AG08396 (cell line): Measurements from ENCODE around the gene AZIN2.
"Not testable (repeated sequence)": the region's sequence is repeated elsewhere in the genome, so short reads cannot be mapped to it uniquely, and the experiment has no call there.

ENCODE experiments used
- DNase-seq: peaks from one replicate; pipeline ENCODE4 v3.0.0; 2012; ENCODE audit warnings: low spot score, mixed read lengths

The AZIN2 gene

DNA sequence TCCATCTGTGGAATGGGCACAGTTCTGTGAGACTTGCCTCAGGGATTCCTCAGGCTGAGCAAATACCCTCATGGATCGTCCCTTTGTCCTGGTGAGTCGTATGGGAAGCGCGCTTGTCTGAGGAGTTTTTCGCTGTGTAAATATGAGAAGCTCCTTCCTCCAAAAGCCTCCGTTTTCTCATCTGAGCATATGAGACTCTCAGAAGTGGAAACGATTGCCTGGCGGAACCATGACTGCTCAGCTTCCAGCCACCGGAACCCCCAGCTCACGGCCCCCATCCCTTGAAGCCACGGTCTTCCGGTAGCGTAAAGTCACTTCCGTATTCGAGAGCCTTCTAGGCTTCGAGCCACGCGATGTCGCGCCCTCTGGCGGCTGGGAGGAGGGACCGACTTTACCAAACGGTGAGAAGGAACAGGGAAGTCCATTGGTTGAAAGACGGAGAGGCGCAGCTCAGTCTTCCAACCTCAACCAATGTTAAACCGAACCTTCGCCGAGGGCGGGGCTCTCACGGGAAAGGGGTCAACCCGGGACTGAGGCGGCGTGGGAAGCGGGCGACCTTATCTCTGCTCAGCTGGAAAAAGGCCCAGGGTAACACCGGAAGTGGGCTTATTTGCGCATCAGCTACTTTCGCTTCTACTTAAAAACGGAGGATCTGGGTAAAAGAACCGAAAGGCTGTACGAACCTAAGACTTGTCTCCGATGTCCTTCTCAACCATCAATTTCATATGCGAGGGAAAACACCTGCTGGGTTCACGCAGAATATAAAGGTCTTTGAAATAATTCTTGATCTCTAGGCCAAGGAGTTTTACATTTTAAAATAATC is 46.3 kb downstream of the AZIN2 start:
- DNase-seq: peak; percentile 92

DNA sequence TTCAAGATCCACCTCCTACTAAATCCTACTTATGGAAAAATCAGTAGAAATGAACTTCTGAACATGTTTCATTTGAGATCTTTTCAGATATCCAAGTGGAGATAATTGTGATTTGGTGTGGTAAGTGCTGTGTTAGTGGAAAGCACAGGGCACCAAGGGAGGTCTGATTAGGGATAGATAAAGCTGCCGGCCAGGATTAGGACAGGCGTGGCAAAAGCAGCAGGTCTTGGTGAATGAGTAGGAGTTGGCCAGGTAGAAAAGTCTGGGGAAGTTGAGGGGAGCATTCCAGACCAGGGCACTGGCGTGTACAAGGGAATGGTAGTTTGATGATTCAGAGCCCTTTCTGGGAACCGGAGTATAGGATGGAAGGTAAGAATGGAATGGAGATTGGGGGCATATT is 47.8 kb downstream of the AZIN2 start:
- no peak for DNase-seq

- DNase-seq: no peak
Observed at GRCh38 chr1:33130297-33130696, 49.3 kb downstream of the AZIN2 start.

GRCh38 chr1:33131191-33131590 is 50.2 kb downstream of the AZIN2 start:
- DNase-seq: no peak

DNA sequence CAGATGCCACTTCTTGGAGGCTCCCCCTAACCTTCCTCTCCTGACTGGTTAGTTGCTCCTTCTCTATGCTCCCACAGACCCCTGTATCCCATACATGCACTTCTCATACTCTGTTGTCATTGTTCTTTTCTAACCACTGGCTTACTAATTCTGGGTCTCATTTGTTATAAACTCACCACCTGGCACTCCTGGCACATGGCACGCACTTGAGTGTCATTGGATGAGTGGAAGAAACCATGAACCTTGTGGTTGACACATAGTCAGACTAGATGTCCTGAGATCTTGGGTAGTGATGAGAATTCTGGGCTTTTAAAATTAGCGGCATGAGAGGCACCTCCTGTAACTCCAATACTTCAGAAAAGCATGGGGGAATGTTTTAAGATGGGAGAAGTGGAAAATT is 51.6 kb downstream of the AZIN2 start:
- DNase-seq: no peak

DNA sequence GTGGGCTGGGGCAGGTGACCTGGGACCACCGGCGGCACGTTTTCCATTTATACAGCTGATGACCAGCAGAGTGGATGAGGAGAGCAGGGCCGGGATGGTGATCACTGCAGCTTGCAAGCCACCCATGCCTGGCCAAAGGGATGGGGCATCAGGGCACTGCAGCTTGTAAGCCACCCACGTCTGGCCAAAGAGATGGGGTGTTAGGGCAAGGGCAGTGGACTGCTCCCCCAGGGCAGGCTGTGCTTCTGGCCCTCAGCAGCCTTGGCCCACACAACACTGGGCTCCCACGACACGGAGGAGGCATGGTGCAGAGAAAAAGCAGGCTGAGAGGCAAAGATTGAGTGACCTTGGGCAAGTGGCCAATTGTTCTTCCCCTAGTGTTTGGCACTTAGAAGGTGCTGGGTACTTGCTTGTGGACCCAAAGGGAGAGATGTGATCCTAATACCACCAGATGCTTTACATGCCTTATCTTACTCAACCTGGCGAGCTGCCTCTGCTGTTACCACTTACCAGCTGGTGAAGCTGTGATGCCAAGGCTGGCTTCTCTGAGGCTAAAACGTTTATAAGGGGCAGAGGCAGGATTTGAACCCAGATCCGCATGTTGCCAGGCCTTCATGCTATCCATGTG is 52.6 kb downstream of the AZIN2 start:
- no peak for DNase-seq

DNA sequence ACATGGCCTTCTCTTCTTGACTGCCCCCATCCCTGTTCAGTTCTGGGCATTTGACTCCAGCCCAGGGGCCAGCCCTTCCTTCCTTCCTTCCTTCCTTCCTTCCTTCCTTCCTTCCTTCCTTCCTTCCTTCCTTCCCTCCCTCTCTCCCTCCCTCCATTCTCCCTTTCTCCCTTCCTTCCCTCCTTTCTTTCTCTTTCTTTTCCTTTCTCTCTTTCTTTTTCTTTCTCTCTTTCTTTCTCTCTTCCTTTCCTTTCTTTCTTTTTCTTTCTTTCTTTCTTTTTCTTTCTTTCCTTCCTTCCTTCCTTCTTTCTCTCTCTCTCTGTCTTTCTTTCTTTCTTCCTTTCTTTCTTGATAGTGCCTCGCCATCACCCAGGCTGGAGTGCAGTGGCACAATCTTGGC is 55.1 kb downstream of the AZIN2 start:
- not testable (repeated sequence) for DNase-seq

DNA sequence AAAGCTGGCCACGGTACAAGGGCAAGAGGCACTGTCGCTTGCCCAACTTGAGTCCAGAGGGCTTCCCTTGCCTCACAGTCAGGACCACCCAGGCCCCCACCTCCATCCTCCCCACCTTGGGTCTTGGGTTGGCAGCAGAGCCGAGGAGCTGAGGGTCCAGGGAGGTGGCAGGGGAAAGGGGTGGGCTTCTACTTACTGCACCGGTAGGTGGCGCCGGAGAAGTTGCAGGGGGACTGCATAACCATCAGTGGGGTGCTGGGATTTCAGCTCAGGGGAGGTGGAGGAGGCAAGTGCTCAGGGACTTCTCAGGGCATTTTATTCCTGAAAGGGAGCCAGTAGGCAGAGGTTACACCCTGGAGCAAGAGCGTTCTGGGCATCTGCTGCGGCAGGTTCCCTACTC is 56.8 kb downstream of the AZIN2 start:
- no peak for DNase-seq

DNA sequence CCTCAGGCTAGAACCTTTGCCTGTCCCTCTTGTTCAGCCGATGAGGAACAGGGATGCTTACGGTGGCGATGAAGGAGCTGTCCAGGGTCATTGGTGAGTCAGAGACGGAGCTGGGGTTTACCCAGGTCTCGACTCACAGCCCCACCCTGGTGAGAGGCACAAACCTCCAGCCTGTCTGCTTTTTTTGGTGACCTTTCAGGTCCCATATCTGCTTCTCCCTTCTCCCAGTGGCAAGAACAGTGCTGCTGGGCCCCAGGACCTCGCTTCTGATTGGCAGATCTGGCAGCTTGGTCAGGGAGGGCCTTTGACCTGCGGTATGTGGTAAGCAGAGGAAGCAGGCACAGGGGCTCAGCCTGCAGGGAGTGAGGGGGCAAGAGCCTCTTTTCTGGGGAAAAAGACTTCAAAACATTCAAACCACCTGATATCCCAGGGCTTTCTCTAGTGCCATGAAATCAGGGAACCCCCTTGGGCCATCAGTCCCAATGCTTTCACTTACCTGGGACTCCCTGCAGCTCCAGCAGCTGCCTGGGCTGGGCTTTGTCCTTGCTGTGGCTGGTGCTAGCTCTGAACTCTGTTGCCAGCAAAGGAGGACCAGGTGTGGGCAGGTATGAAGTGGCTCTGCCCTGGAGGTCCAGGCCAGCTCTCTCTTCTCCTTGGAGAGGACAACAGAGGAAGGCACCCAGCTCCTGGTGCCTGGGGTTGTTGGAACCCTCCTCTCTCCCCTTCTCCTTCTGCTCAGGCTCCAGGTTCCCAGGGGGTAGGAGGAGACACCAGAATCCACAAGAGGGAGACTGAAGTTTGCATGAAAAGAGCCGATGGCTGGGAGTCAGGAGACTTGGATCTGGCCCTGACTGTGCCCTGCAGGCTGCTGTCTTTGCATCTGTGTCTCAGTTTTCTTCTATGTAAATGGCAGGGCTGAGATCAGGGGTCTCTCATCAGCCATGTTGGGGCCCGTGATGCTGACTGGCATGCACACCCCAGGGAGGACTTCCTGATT is 59.5 kb downstream of the AZIN2 start:
- DNase-seq: no peak

DNA sequence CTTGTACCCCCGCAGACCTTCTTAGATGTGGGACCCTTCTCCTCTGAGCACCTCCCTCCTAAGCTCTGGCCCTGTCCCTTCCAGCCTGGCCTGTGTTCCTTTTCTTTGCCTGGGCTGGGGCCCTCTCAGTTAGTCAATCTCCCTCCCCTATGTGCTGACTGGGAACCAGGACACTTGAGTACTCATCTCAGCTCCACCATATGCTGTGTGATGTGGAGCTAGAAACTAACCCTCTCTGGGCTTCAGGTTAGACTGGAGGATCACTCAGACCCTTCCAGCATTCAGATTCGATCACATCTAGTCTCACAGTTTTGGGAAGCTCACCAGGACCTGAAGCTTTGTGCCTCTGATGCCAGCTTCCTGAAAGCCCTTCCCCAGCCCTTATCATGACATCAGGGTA is 60.3 kb downstream of the AZIN2 start:
- DNase-seq: no peak

GRCh38 chr1:33141781-33142180 is 60.8 kb downstream of the AZIN2 start:
- DNase-seq: no peak

GRCh38 chr1:33142483-33143064 is 61.6 kb downstream of the AZIN2 start:
- DNase-seq: no peak

GRCh38 chr1:33143176-33143575 is 62.2 kb downstream of the AZIN2 start:
- DNase-seq: no peak

- DNase-seq: peak; percentile 75
Observed at GRCh38 chr1:33143698-33144097, 62.7 kb downstream of the AZIN2 start.

DNA sequence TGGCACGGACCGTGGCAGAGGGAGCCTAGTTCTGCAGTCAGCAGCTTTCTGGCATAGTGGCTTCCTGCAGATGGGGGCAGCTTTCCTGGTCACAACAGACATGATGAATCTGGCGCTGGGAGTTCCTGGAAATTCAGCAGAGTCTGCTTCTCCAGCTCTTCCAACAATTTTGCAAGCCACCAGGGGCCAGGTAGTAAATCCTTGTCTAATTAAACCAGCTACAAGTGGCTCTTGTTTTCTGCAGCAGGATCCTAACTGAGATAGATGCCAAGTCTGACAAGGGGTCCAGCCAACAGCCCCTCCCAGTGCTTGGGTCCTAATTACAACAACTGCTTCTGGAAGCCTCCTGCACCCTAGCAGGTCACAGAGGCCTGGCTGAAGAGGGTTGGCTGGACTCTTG is 65.0 kb downstream of the AZIN2 start:
- no peak for DNase-seq

DNA sequence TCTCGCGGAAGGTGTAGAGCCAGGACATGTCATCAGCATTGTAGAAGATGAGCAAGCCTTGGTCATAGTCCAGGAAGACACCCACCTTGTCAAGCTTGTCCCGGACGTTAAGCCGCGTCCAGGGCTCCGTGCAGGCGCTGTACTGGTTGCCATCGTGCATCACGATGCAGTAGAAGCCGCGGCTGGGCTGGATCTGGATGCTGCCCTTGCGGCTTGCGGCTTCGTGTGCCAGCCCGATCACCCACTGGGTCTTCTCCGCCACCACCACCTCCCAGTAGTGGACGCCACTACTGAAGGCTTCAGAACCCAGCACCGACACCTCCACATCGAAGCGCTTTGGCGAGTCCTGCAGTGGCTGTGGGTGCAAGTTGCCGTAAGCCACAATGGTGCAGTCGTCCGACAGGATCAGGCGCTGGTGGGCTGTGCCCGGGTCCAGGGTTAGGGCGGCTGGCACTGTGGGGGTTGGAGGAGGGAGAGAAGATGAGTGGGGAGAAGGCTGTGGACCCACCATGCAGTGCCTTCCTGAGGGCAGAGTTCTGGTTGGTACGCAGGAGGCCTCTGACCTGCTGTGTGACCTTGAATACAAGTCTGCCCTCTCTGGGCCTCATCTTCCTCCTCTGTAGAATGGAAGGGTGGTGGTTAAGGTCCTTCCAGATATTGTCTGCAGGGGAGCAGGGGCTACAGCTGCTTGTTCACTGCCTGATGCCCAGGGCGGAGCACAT is 66.5 kb downstream of the AZIN2 start:
- no peak for DNase-seq

- peak; percentile 72 for DNase-seq
Observed at GRCh38 chr1:33147997-33148314, 67.0 kb downstream of the AZIN2 start.

- DNase-seq: no peak
Observed at GRCh38 chr1:33148615-33149014, 67.7 kb downstream of the AZIN2 start.

DNA sequence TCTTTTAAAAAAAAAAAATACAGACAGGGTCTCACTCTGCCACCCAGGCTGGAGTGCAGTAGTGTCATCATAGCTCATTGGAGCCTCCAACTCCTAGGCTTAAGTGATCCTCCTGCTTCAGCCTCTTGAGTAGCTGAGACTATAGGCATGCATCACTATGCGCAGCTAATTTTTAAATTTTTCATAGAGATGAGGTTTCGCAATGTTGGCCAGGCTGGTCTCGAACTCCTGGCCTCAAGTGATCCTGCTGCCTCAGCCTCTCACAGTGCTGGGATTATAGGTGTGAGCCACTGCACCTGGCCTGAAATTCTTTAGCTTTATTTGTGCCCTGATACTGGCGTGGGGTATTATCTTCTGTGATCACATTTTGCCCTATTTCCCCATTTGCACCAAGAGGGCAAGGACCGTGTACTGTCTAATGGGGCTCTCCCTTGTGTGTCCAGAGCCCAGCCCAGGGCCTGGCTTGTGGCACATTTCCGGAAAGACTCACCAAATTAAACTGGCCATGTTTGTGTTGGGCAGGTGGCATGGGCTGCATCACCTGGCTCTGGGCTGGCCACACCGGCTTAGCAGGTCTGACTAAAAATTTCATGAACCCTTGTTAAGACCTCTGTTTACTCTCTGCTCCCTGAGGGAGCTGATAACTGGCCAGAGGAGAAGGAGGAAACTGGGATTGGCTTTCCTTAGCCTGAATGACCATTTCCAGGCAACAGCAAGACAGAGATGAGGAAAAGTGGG is 68.7 kb downstream of the AZIN2 start:
- no peak for DNase-seq

DNA sequence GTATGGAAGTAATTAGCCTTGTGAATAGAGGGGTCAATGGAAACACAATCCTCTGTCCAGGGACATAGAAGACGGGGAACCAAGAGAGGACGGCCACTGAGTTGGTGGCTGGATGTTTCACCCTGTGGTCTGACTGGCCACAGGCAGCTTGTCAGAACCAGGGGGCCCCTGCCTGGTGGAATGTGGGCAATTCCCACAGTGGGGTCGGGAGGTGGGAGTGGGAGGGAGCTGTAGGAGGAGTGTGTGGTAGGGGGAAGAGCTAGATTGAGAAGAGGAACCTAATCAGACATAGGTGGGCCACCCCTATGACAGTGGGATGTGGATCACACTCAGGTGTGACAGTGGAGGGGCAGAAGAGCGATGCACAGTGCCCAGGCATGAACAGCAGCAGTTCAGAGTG is 69.6 kb downstream of the AZIN2 start:
- no peak for DNase-seq

- DNase-seq: no peak
Observed at GRCh38 chr1:33151116-33151515, 70.2 kb downstream of the AZIN2 start.
